SK-N-SH treated with all-trans-retinoic acid at 6 μM for 48 hours (cell line): ENCODE measurements around the gene C9orf78.

Source experiments
- ATAC-seq: fragments of 200-7000 bp; cut with Tn5 transposase; 3 replicates; pipeline ENCODE4 v1.9.1; 2020; ENCODE audit warnings: mild to moderate bottlenecking, moderate library complexity
- ARNTL ChIP-seq: fragments of 450-650 bp; formaldehyde crosslinking; IDR thresholded peaks from 2 replicates; pipeline ENCODE4 v1.5.0; 2020; ENCODE audit warnings: low read depth, mild to moderate bottlenecking, moderate library complexity, borderline replicate concordance
- BACH2 ChIP-seq: fragments of 250-450 bp; sonication (Bioruptor Pico); IDR thresholded peaks from 2 replicates; pipeline ENCODE4 v1.9.0; 2021; ENCODE audit warnings: mild to moderate bottlenecking, borderline replicate concordance
- CSDC2 ChIP-seq: fragments of 250-450 bp; sonication (Bioruptor Pico); IDR thresholded peaks from 2 replicates; pipeline ENCODE4 v1.5.0; 2020; ENCODE audit warnings: mild to moderate bottlenecking, moderate library complexity
- ESRRG ChIP-seq: fragments of 250-450 bp; sonication (Bioruptor Pico); IDR thresholded peaks from 2 replicates; pipeline ENCODE4 v1.6.1; 2021; ENCODE audit warnings: mild to moderate bottlenecking
- GLIS3 ChIP-seq: fragments of 250-450 bp; sonication (Bioruptor Pico); IDR thresholded peaks from 2 replicates; pipeline ENCODE4 v1.5.0; 2020; ENCODE audit warnings: mild to moderate bottlenecking, moderate library complexity
- ISL1 ChIP-seq: fragments of 250-450 bp; sonication (Bioruptor Pico); IDR thresholded peaks from 2 replicates; pipeline ENCODE4 v2.1.2; 2022; ENCODE audit warnings: mild to moderate bottlenecking, moderate library complexity
- OSR1 ChIP-seq: fragments of 250-450 bp; sonication (Bioruptor Pico); IDR thresholded peaks from 2 replicates; pipeline ENCODE4 v1.8.0; 2022; ENCODE audit warnings: moderate library complexity, mild to moderate bottlenecking, inconsistent platforms
- PPARA ChIP-seq: fragments of 250-450 bp; sonication (Bioruptor Pico); IDR thresholded peaks from 2 replicates; pipeline ENCODE4 v1.5.0; 2020; ENCODE audit warnings: mild to moderate bottlenecking, borderline replicate concordance
- RARB ChIP-seq: fragments of 250-450 bp; sonication (Bioruptor Pico); IDR thresholded peaks from 2 replicates; pipeline ENCODE4 v1.8.0; 2021; ENCODE audit warnings: mild to moderate bottlenecking, moderate library complexity
- SNAI2 ChIP-seq: fragments of 250-450 bp; sonication (Bioruptor Pico); IDR thresholded peaks from 2 replicates; pipeline ENCODE4 v1.5.0; 2020; ENCODE audit warnings: mild to moderate bottlenecking, moderate library complexity
- TCF4 ChIP-seq: fragments of 250-450 bp; sonication (Bioruptor Pico); IDR thresholded peaks from 2 replicates; pipeline ENCODE4 v1.8.0; 2021; ENCODE audit warnings: mild to moderate bottlenecking, moderate library complexity, borderline replicate concordance
- TOX ChIP-seq: fragments of 250-450 bp; sonication (Bioruptor Pico); IDR thresholded peaks from 2 replicates; pipeline ENCODE4 v1.8.0; 2021; ENCODE audit warnings: mild to moderate bottlenecking, moderate library complexity, borderline replicate concordance
- ZC3H10 ChIP-seq: fragments of 250-450 bp; sonication (Bioruptor Pico); IDR thresholded peaks from 2 replicates; pipeline ENCODE4 v1.5.1; 2021; ENCODE audit warnings: mild to moderate bottlenecking, moderate library complexity
- ZFP3 ChIP-seq: fragments of 250-450 bp; sonication (Bioruptor Pico); IDR thresholded peaks from 2 replicates; pipeline ENCODE4 v1.5.0; 2020; ENCODE audit warnings: mild to moderate bottlenecking, moderate library complexity
- ZFP30 ChIP-seq: fragments of 450-650 bp; formaldehyde crosslinking; IDR thresholded peaks from 2 replicates; pipeline ENCODE4 v1.5.0; 2022; ENCODE audit warnings: mild to moderate bottlenecking, moderate library complexity
- ZNF70 ChIP-seq: fragments of 450-650 bp; formaldehyde crosslinking; IDR thresholded peaks from 2 replicates; pipeline ENCODE4 v1.5.0; 2020; ENCODE audit warnings: mild to moderate bottlenecking, moderate library complexity
- TF ChIP-seq, protein P1 (sequence below): fragments of 250-450 bp; sonication (Bioruptor Pico); IDR thresholded peaks from 2 replicates; pipeline ENCODE4 v1.5.1; 2020; ENCODE audit warnings: low read depth, mild to moderate bottlenecking, moderate library complexity
- TF ChIP-seq, protein P2 (sequence below): fragments of 250-450 bp; sonication (Bioruptor Pico); IDR thresholded peaks from 2 replicates; pipeline ENCODE4 v1.5.1; 2021; ENCODE audit warnings: mild to moderate bottlenecking, moderate library complexity
- TF ChIP-seq, protein P3 (sequence below): fragments of 250-450 bp; sonication (Bioruptor Pico); IDR thresholded peaks from 2 replicates; pipeline ENCODE4 v1.8.0; 2020; ENCODE audit warnings: mild to moderate bottlenecking, moderate library complexity, borderline replicate concordance
- TF ChIP-seq, protein P4 (sequence below): fragments of 250-450 bp; sonication (Bioruptor Pico); IDR thresholded peaks from 2 replicates; pipeline ENCODE4 v1.5.0; 2020; ENCODE audit warnings: mild to moderate bottlenecking, moderate library complexity

Gene C9orf78

DNA sequence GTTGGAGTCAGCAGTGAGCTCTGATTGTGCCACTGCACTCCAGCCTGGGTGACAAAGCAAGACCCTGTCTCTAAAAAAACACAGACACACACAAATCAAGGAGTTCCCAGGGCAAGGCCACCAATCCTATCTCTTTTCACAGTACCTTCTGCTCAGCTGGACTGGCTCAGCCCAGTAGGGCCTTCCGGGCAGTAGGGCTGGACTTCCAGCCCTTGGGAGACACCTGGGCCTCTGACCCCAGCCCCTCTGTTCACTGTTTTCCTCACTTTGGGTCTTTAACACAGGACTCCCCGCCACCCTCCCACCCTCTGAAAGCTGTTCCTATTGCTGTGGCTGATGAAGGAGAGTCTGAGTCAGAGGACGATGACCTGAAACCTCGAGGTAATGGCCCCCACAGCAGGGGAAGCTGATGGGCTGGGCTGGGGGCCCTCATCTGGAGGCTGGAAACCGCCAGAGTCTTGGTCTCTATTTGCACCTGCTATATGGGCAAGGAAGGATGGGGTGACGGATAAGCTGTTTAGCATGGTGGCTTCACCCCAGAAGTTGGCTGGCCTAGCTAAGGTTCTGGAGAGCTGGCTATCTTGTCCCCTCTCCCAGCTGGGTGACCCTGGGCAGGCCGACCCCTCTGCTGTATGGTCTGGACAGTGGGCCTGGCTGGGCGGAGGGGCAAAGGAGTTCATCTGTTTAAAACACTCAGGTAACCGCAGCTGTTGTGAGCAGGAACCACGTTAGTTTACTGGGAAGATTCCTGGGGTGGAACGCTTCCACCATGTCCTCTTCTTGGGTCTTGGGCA, 25.8 kb upstream of the C9orf78 start:
- TF ChIP-seq TCF4 (CRISPR knock-in tag) (no peak), ZFP30 (no peak), GLIS3 (CRISPR knock-in tag) (no peak), CSDC2 (CRISPR knock-in tag) (no peak), PPARA (no peak), ISL1 (CRISPR knock-in tag) (no peak), ARNTL (CRISPR knock-in tag) (no peak)
- TF ChIP-seq, protein P1, sequence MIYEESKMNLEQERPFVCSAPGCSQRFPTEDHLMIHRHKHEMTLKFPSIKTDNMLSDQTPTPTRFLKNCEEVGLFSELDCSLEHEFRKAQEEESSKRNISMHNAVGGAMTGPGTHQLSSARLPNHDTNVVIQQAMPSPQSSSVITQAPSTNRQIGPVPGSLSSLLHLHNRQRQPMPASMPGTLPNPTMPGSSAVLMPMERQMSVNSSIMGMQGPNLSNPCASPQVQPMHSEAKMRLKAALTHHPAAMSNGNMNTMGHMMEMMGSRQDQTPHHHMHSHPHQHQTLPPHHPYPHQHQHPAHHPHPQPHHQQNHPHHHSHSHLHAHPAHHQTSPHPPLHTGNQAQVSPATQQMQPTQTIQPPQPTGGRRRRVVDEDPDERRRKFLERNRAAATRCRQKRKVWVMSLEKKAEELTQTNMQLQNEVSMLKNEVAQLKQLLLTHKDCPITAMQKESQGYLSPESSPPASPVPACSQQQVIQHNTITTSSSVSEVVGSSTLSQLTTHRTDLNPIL = no peak
- TF ChIP-seq, protein P2, sequence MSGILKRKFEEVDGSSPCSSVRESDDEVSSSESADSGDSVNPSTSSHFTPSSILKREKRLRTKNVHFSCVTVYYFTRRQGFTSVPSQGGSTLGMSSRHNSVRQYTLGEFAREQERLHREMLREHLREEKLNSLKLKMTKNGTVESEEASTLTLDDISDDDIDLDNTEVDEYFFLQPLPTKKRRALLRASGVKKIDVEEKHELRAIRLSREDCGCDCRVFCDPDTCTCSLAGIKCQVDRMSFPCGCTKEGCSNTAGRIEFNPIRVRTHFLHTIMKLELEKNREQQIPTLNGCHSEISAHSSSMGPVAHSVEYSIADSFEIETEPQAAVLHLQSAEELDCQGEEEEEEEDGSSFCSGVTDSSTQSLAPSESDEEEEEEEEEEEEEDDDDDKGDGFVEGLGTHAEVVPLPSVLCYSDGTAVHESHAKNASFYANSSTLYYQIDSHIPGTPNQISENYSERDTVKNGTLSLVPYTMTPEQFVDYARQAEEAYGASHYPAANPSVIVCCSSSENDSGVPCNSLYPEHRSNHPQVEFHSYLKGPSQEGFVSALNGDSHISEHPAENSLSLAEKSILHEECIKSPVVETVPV = no peak
- TF ChIP-seq, protein P3, sequence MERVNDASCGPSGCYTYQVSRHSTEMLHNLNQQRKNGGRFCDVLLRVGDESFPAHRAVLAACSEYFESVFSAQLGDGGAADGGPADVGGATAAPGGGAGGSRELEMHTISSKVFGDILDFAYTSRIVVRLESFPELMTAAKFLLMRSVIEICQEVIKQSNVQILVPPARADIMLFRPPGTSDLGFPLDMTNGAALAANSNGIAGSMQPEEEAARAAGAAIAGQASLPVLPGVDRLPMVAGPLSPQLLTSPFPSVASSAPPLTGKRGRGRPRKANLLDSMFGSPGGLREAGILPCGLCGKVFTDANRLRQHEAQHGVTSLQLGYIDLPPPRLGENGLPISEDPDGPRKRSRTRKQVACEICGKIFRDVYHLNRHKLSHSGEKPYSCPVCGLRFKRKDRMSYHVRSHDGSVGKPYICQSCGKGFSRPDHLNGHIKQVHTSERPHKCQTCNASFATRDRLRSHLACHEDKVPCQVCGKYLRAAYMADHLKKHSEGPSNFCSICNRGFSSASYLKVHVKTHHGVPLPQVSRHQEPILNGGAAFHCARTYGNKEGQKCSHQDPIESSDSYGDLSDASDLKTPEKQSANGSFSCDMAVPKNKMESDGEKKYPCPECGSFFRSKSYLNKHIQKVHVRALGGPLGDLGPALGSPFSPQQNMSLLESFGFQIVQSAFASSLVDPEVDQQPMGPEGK (CRISPR knock-in tag) = no peak
- ATAC-seq = no peak

DNA sequence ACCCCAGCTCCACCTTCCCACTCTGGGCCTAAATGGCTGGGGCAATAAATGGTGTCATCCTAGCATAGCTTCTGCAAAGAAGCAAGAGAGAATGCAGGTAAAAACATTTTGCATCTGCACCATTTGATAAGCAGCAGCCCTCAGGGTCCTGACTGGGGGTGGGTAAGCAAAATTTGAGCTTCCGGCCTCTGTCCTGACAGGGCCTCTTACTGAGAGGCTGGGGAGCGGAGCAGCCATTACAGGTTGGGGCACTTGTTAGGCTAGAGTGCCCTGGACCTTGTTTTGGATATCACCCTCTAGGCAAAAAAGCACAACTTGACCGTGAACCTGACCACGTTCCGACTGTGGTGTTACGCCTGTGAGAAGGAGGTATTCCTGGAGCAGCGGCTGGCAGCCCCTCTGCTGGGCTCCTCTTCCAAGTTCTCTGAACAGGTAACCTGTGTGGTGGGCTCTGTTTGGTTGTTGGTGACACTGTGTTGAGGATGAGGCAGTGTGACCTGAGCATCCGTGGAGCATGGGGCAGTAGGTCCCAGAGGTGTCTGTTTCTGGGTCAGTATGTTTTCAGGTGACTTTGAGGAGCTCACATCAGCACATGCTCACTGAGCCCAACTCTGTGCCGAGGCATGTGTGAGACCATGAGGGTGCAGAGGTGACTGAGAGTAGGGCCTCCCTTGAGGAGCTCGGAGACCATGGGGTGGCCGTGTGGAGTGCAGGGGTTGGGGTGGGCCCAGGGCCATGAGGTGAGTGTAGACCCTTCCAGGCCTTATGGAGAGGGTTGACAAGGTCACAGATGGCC, 23.3 kb upstream of the C9orf78 start:
- ATAC-seq = no peak
- no peak for TF ChIP-seq ARNTL (CRISPR knock-in tag)
- no peak for TF ChIP-seq RARB (CRISPR knock-in tag)
- TF ChIP-seq ISL1 (CRISPR knock-in tag) = no peak
- TF ChIP-seq TCF4 (CRISPR knock-in tag) = no peak
- no peak for TF ChIP-seq ESRRG (CRISPR knock-in tag)
- no peak for TF ChIP-seq ZC3H10 (CRISPR knock-in tag)
- TF ChIP-seq, protein P1 = no peak
- no peak for TF ChIP-seq TOX (CRISPR knock-in tag)
- no peak for TF ChIP-seq SNAI2 (CRISPR knock-in tag)
- TF ChIP-seq ZNF70 (CRISPR knock-in tag) = no peak
- no peak for TF ChIP-seq PPARA

DNA sequence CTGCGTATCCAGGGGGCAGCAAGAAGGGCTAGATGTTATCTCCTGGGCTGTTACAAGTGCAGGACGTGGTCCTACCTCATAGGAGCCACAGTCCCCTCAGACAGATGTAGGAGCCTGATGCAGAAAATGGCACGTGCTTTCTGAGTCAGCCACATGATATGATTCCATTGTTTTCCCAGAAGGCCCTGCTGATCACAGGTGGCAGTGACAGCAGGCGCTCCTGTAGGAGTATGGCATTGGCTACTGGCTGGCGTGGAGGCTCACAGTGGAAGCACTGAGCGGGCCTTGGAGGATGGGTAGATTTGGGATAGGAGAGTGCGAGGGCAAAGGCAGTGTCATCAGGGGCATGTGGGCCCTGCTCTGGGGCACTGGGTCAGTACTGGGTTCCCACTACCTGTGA, 22.1 kb upstream of the C9orf78 start:
- no peak for ATAC-seq
- TF ChIP-seq ZFP3 (CRISPR knock-in tag) (no peak), OSR1 (CRISPR knock-in tag) (no peak), ARNTL (CRISPR knock-in tag) (no peak), BACH2 (CRISPR knock-in tag) (no peak), GLIS3 (CRISPR knock-in tag) (no peak), PPARA (no peak)
- TF ChIP-seq, protein P2 = no peak

DNA sequence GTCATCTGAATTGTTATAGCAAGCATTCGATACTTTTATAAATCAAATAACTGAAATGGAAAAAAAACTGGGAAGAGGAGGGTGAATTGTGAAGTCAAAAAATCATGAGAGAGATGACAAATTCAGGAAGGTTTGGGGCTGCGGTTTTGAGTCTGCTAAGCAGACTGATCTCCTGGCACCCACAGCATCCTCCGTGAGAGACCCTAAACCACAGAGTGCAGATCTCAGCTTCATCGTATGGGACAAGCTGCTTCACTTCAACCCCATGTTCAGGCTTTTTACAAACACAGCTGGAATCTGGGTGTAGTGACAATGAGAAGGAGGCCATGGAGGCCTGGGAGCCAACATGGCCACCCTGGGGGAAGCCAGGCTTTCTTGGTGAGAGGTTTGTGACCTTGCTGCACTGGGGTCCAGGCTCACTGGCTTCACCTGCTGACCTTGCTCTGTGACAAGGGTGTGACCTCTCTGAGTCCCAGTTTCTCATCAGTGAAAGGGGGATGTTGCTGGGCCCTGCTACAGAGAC, 19.6 kb upstream of the C9orf78 start:
- ATAC-seq = no peak
- TF ChIP-seq, protein P2 = no peak
- TF ChIP-seq PPARA = no peak
- TF ChIP-seq, protein P4, sequence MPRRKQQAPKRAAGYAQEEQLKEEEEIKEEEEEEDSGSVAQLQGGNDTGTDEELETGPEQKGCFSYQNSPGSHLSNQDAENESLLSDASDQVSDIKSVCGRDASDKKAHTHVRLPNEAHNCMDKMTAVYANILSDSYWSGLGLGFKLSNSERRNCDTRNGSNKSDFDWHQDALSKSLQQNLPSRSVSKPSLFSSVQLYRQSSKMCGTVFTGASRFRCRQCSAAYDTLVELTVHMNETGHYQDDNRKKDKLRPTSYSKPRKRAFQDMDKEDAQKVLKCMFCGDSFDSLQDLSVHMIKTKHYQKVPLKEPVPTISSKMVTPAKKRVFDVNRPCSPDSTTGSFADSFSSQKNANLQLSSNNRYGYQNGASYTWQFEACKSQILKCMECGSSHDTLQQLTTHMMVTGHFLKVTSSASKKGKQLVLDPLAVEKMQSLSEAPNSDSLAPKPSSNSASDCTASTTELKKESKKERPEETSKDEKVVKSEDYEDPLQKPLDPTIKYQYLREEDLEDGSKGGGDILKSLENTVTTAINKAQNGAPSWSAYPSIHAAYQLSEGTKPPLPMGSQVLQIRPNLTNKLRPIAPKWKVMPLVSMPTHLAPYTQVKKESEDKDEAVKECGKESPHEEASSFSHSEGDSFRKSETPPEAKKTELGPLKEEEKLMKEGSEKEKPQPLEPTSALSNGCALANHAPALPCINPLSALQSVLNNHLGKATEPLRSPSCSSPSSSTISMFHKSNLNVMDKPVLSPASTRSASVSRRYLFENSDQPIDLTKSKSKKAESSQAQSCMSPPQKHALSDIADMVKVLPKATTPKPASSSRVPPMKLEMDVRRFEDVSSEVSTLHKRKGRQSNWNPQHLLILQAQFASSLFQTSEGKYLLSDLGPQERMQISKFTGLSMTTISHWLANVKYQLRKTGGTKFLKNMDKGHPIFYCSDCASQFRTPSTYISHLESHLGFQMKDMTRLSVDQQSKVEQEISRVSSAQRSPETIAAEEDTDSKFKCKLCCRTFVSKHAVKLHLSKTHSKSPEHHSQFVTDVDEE = no peak
- no peak for TF ChIP-seq BACH2 (CRISPR knock-in tag)
- TF ChIP-seq, protein P1 = no peak
